ENCODE data around the gene ANKRD36.
"Not testable (repeated sequence)": the region's sequence is repeated elsewhere in the genome, so short reads cannot be mapped to it uniquely, and the experiment has no call there.

Gene ANKRD36

DNA sequence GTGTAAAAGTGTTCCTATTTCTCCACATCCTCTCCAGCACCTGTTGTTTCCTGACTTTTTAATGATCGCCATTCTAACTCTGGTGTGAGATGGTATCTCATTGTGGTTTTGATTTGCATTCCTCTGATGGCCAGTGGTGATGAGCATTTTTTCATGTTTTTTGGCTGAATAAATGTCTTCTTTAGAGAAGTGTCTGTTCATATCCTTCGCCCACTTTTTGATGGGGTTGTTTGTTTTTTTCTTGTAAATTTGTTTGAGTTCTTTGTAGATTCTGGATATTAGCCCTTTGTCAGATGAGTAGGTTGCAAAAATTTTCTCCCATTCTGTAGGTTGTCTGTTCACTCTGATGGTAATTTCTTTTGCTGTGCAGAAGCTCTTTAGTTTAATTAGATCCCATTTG lies 16.1 kb downstream of the ANKRD36 start:
- not testable (repeated sequence) for DNase-seq

DNA sequence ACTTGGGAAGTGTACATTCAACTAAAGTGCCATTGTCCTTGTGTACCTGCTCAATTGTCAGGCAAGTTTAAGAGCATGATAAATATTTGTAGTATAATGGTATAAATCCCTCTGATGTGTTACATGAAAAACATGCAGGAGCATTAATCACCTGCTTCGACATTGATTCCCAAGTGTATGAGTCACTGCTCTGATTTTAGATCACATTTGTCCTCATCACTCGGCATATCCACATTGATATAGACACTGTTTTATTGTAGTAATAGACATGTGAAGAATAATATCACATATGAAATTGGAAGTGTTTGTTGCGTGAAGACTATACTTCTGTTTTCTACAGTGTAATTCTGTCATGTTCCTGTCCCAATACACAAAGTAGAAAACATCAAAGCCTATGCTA lies 31.1 kb downstream of the ANKRD36 start:
- not testable (repeated sequence) for DNase-seq

DNA sequence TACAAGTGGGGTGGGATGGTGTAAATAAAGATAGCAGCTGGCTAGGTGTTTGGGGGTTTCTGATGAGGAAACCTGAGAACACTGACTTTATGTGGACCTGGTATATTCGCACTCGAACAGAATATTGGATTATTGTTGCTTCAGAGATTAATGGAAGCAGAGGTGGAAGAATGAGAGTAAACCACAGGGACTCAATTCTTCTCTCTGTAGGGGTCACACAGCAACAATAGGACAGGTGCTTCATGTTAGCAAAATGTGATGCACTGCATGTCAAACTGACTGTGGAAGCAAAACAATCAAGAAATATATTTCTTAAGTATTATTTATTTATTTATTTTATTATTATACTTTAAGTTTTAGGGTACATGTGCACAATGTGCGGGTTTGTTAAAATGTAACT lies 53.6 kb downstream of the ANKRD36 start:
- not testable (repeated sequence) for DNase-seq

DNA sequence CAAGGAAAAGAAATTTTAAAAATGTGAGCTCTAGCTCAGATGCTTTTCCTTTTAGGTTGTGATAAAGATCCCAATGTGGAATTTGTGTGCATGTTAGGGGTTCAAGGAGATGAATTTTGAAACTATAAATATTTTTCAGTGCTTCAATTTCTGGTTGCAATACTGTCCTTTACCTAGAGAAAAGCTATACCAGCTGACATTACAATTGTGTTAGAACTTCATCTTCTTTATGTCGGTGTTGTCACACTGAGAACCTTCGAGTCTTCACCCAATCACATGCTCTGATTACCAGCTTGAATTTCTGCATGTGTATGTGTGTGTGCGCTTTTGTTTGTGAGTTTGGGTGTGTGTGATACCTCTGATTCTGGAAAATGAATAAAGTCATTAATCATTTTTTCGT lies 55.0 kb downstream of the ANKRD36 start:
- DNase-seq, result not testable (repeated sequence)

- not testable (repeated sequence) for DNase-seq
These were observed 55.6 kb downstream of the ANKRD36 start for GRCh38 chr2:97168583-97168982.

DNA sequence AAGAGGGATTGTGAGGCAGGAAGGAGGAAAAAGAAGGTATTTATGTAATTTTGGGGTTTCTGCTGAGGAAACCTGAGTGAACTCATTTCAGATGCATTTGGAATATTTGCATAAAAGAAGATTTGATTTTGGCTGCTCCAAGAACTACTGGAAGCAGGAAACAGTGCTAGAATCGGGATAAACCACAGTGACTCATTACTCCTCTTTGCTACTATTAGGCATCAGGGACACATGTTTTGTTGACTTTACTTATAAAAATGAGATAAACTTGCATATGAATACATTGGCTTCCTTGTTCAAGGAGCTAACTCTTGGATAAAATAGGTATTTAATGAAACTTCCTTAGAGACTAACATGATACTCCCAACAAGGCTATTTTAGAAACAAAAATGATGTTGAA lies 67.4 kb downstream of the ANKRD36 start:
- not testable (repeated sequence) for DNase-seq

GRCh38 chr2:97195349-97195748 lies 82.4 kb downstream of the ANKRD36 start:
- DNase-seq, result not testable (repeated sequence)

GRCh38 chr2:97197251-97197650 lies 84.3 kb downstream of the ANKRD36 start:
- DNase-seq, result not testable (repeated sequence)

DNA sequence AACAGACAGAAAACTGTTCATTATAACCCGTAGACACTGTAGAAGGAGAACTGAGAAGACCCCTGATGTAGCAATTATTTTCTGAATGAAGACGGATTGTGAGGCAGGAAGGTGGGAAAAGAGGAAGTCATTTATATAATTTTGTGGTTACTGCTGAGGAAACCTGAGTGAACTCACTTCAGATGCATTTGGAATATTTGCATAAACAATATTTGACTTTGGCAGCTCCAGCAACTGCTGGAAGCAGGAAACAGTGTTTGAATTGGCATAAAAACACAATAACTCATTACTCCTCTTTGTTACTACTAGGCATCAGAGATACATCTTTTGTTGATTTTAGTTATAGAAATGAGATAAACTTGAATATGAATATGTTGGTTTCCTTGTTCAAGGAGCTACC lies 87.9 kb downstream of the ANKRD36 start:
- not testable (repeated sequence) for DNase-seq

DNA sequence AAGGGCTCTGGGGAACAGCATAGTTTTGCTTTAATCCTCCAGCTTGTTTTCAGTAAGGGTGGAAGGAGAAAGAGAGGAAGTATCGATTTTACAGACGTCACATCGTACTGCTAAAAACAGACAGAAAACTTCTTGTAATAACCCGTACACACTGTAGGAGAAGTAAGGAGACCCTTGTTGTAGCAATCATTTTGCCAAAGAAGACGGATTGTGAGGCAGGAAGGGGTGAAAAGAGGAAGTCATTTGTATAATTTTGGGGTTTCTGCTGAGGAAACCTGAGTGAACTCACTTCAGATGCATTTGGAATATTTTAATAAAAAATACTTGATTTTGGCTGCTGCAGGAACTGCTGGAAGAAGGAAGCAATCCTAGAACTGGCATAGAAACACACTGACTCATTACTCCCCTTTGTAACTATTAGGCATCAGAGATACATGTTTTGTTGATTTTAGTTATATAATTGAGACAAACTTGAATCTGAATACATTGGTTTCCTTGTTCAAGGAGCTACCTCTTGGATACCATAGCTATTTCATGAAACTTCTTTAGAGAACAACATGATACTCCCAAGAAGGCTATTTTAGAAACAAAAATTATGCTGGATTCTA lies 89.8 kb downstream of the ANKRD36 start:
- not testable (repeated sequence) for DNase-seq

- DNase-seq, result no peak
These were observed 97.4 kb downstream of the ANKRD36 start for GRCh38 chr2:97210325-97210724.

GRCh38 chr2:97215025-97215424 lies 102.1 kb downstream of the ANKRD36 start:
- DNase-seq, result not testable (repeated sequence)

- DNase-seq, result not testable (repeated sequence)
These were observed 118.1 kb downstream of the ANKRD36 start for GRCh38 chr2:97230848-97231585.

- not testable (repeated sequence) for DNase-seq
These were observed 120.0 kb downstream of the ANKRD36 start for GRCh38 chr2:97232981-97233380.

DNA sequence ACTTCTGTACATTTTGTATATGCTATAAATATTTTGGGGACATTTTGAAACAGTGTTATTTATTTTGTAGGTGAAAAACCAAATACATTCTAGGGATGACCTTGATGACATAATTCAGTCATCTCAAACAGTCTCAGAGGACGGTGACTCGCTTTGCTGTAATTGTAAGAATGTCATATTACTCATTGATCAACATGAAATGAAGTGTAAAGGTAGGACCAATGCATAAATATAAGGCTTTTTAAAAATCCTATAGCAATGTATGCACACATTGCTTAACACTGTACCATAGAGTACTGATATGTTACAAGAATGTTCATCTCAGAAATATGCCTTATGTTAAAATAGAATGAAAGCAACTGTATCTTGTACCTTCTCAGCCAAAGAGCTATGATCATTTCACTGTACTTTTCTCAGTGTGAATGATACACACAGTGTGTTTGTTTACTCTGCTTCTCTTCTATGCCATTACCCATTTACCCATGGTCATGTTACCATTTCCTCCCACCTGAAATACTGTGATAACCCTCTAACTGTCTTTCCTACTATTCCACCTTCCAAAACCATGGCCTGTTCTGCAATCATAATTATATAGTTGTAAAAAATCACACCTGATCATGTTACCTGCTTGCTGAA lies 120.8 kb downstream of the ANKRD36 start:
- not testable (repeated sequence) for DNase-seq

GRCh38 chr2:97261192-97261591 lies 148.2 kb downstream of the ANKRD36 start:
- DNase-seq, result not testable (repeated sequence)

DNA sequence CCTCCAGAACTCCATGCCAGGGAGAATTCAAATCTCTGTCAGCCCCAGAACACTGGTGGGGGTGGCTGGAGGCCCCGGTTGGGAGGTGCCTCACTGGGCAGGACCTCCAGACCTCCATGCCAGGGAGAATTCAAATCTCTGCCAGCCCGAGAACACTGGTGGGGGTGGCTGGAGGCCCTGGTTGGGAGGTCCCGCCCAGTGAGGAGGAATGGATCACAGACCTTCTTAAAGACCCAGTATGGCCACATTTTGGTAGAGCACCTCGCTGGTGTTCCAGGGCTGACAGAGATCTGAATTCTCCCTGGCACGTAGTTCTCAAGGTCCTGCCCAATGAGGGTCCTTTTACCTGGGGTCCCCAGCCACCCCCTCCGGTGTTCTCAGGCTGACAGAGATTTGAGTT lies 153.5 kb downstream of the ANKRD36 start:
- not testable (repeated sequence) for DNase-seq

GRCh38 chr2:97267411-97268074 lies 154.6 kb downstream of the ANKRD36 start:
- DNase-seq, result no peak

- not testable (repeated sequence) for DNase-seq
These were observed 155.2 kb downstream of the ANKRD36 start for GRCh38 chr2:97268075-97268591.

- not testable (repeated sequence) for DNase-seq
These were observed 163.4 kb downstream of the ANKRD36 start for GRCh38 chr2:97276232-97276798.

DNA sequence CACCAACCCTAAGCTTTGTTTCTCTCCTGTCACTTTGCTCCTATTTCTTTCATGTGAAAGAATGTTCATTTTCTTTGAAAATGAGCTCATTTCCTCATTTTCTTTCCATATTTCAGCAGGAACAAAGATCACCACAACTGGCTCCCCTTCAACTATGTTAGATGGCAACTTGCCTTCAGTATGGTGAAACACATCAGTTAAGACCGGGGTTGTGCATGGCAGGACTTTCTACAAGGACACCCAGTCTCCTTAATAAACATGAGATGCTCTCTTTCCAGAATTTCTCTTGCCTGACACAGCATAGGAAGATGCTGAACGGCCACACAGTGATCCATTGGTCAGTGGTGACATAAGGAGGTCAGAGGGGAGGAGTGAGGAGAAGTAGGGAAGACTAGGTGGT lies 172.2 kb downstream of the ANKRD36 start:
- DNase-seq, result not testable (repeated sequence)

- DNase-seq, result not testable (repeated sequence)
These were observed 180.7 kb downstream of the ANKRD36 start for GRCh38 chr2:97293687-97294086.

Data from stimulated activated CD4-positive, alpha-beta T cell treated with anti-CD3 and anti-CD28 coated beads, Interleukin-2, amount 100 ng/mL, for 48 hours (primary cell).